Smooth muscle cell of the brain vasculature (primary cell): ENCODE data around the gene HBZ.
"Not testable (repeated sequence)": the region's sequence is repeated elsewhere in the genome, so short reads cannot be mapped to it uniquely, and the experiment has no call there.

Experiments
- DNase-seq: peaks from one replicate; pipeline ENCODE4 v3.0.0-alpha.2; 2012; ENCODE audit warnings: low read depth, low spot score

Gene HBZ

GRCh38 chr16:179211-180092 is 27.0 kb downstream of the HBZ start:
- no peak for DNase-seq

- DNase-seq: no peak
These were observed 27.7 kb downstream of the HBZ start, which contains the start of gene HBQ1 for GRCh38 chr16:180101-180675. Gene HBQ1 (plus strand): TSS chr16:180459. CDS start chr16:180487, 28 bp downstream.

- DNase-seq: no peak
These were observed 28.5 kb downstream of the HBZ start for GRCh38 chr16:180681-181564.

GRCh38 chr16:181565-182021 is 29.1 kb downstream of the HBZ start:
- DNase-seq: no peak

GRCh38 chr16:183005-183404 is 30.6 kb downstream of the HBZ start:
- no peak for DNase-seq

GRCh38 chr16:185213-185612 is 32.8 kb downstream of the HBZ start:
- no peak for DNase-seq

- no peak for DNase-seq
These were observed 33.2 kb downstream of the HBZ start for GRCh38 chr16:185691-186090.

- no peak for DNase-seq
These were observed 34.9 kb downstream of the HBZ start for GRCh38 chr16:187330-187729.

GRCh38 chr16:188674-189073 is 36.2 kb downstream of the HBZ start:
- no peak for DNase-seq

- no peak for DNase-seq
These were observed 37.3 kb downstream of the HBZ start for GRCh38 chr16:189604-190186.

- no peak for DNase-seq
These were observed 39.4 kb downstream of the HBZ start for GRCh38 chr16:191831-192230.

GRCh38 chr16:192686-193085 is 40.2 kb downstream of the HBZ start:
- DNase-seq: no peak

GRCh38 chr16:193441-193840 is 41.0 kb downstream of the HBZ start:
- no peak for DNase-seq

- no peak for DNase-seq
These were observed 42.1 kb downstream of the HBZ start for GRCh38 chr16:194516-194915.

- DNase-seq: no peak
These were observed 47.9 kb downstream of the HBZ start for GRCh38 chr16:200388-200787.

GRCh38 chr16:203246-203645 is 50.8 kb downstream of the HBZ start:
- DNase-seq: no peak

GRCh38 chr16:204046-204445 is 51.6 kb downstream of the HBZ start:
- DNase-seq: not testable (repeated sequence)
